Measurements from ENCODE around the gene ADCYAP1R1. TPM values are rescaled to one million over a fixed set of nuclear protein-coding genes. Genes with fewer than 3 reads are reported as not detected.

Gene ADCYAP1R1
- total and polyA plus RNA-seq, 2 of the 8 experiments (the other 6 are each of a cell fraction or from before 2014, with no cell fraction given): 14.4 to 14.6 TPM

DNA sequence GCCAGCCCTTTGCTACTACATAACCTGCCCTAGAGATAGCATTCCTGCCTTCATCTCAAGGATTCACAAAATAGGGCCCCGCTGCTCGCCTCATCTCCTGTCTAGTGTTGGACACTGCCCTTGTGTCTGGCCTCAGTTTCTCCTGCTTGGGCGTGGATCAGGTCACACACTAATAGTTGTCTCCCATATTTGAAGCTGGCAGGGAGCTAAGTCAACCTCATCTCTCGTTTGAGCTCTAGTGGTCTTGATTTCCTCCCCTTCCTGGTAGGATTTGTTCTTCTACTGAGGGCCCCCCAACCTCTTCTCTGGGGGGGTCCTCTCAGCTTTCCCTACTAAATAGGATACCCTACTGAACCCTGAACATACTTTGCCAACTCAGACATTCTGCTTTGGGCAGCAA, 42.2 kb downstream of the ADCYAP1R1 start:
- WGBS, 2 experiments (ENCODE audit: extremely low coverage in 1 of 2, insufficient coverage in 1 of 2, insufficient read length in 1 of 2, insufficient replicate concordance in 2 of 2, low coverage in 1 of 2, low lambda C conversion rate in 2 of 2, missing lambda C conversion rate in 1 of 2): 89% methylated on average over 4 of the region's 4 CpGs; no CpG with 5 or more reads in 1 of the 2 experiments
- Histone ChIP-seq H3K23me2 (ENCODE audit: low read depth, low read length) (no peaks in the 10 kb centered on the region), H3K4me1 (replicated peaks in 1 of 4; ENCODE audit: control insufficient read depth in 3 of 4, insufficient read depth in 4 of 4, low read length in 3 of 4) (no peaks in the 10 kb centered on the region), H2BK5ac (ENCODE audit: low read depth, low read length) (no peak overlapping the region), H3K9me3 (ENCODE audit: insufficient read depth in 2 of 2, low read depth in 1 of 2, low read length in 1 of 2) (no peaks in the 10 kb centered on the region), H3K14ac (ENCODE audit: insufficient read length) (no peak overlapping the region), H3K79me2 (ENCODE audit: control insufficient read depth in 1 of 2, insufficient read depth in 2 of 2, low read length in 2 of 2) (no peaks in the 10 kb centered on the region), H2AFZ (ENCODE audit: low read length) (no peak overlapping the region), H2AK5ac (ENCODE audit: low read depth, low read length) (no peak overlapping the region), H4K5ac (ENCODE audit: insufficient read length, low read depth, low read length) (no peak overlapping the region), H4K8ac (ENCODE audit: extremely low read depth, insufficient read depth, low read length) (no peak overlapping the region), H2BK15ac (ENCODE audit: low read length) (no peak overlapping the region), H3K9ac (replicated peaks in 1 of 4; ENCODE audit: extremely low read depth in 1 of 4, low read depth in 3 of 4, low read length in 3 of 4) (no peak overlapping the region), H3K18ac (ENCODE audit: extremely low read depth, low read length) (no peak overlapping the region), H2BK120ac (replicated peaks; ENCODE audit: low read depth, low read length) (no peak overlapping the region), H3K27me3 (replicated peaks in 1 of 4; ENCODE audit: control insufficient read depth in 3 of 4, extremely low read depth in 1 of 4, insufficient read depth in 3 of 4, low read length in 3 of 4) (no peaks in the 10 kb centered on the region), H4K91ac (replicated peaks; ENCODE audit: insufficient read length, low read length) (no peak overlapping the region), H3K36me3 (ENCODE audit: control insufficient read depth in 2 of 4, insufficient read depth in 4 of 4, low read length in 3 of 4) (peaks cover 0 to 5% (median 0%) of the 10 kb centered on the region in 4 experiments; a peak in 2 of 8 replicates), H3K23ac (ENCODE audit: insufficient read length) (no peak overlapping the region), H3K4me2 (ENCODE audit: insufficient read depth in 1 of 2, low read depth in 2 of 2, low read length in 2 of 2) (no peak overlapping the region), H2BK20ac (ENCODE audit: low read length) (no peak overlapping the region), H3K4me3 (ENCODE audit: extremely low read depth in 1 of 4, insufficient read depth in 2 of 4, low read depth in 3 of 4, low read length in 4 of 4) (no peak overlapping the region), H3K56ac (replicated peaks; ENCODE audit: insufficient read length, low read depth, low read length) (no peak overlapping the region), H3K79me1 (ENCODE audit: low read depth, low read length) (no peaks in the 10 kb centered on the region), H2BK12ac (ENCODE audit: low read depth, low read length) (no peak overlapping the region), H3K27ac (ENCODE audit: low read depth, low read length) (no peak overlapping the region), H3K4ac (replicated peaks; ENCODE audit: insufficient read length, low read depth, low read length) (no peak overlapping the region), H4K20me1 (replicated peaks in 1 of 2; ENCODE audit: control insufficient read depth in 1 of 2, insufficient read depth in 2 of 2, low read length in 2 of 2) (peaks cover 1 to 5% of the 10 kb centered on the region in 2 experiments)
- TF ChIP-seq CREB1 (IDR thresholded peaks at IDR 0.05) (no peak), KDM1A (IDR thresholded peaks at IDR 0.05; ENCODE audit: borderline replicate concordance, low read length) (no peak)
- TF ChIP-seq, protein P1, sequence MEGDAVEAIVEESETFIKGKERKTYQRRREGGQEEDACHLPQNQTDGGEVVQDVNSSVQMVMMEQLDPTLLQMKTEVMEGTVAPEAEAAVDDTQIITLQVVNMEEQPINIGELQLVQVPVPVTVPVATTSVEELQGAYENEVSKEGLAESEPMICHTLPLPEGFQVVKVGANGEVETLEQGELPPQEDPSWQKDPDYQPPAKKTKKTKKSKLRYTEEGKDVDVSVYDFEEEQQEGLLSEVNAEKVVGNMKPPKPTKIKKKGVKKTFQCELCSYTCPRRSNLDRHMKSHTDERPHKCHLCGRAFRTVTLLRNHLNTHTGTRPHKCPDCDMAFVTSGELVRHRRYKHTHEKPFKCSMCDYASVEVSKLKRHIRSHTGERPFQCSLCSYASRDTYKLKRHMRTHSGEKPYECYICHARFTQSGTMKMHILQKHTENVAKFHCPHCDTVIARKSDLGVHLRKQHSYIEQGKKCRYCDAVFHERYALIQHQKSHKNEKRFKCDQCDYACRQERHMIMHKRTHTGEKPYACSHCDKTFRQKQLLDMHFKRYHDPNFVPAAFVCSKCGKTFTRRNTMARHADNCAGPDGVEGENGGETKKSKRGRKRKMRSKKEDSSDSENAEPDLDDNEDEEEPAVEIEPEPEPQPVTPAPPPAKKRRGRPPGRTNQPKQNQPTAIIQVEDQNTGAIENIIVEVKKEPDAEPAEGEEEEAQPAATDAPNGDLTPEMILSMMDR (IDR thresholded peaks at IDR 0.05; ENCODE audit: control extremely low read depth in 1 of 3, insufficient read depth in 1 of 3, low read depth in 1 of 3, low read length in 3 of 3): no peak
- ChIA-PET CTCF (ENCODE audit: partially characterized antibody) (interaction anchor here (0.6 to 19.4 kb wide), 10 partner anchors 10 to 235 kb away, joined by 3 to 162 read pairs (median 3); no protein-coding TSS in a partner anchor), POLR2A (ENCODE audit: partially characterized antibody) (no interaction called here)
- no peak for FAIRE-seq
- no peak for DNase-seq (ENCODE audit: low read depth in 1 of 2, low spot score in 2 of 2)
